GM10266 (cell line): ENCODE results near the gene MYOT.

Experiments used
- DNase-seq: peaks from one replicate; pipeline ENCODE4 v3.0.0; 2012; ENCODE audit errors: extremely low spot score
- CTCF ChIP-seq: IDR thresholded peaks from 2 replicates; pipeline ENCODE4 v1.5.1; 2012; ENCODE audit warnings: mild to moderate bottlenecking, low read depth; ENCODE audit not compliant: control insufficient read depth, insufficient read depth; ENCODE audit errors: missing control alignments

The MYOT gene

GRCh38 chr5:137933491-137933911, 65.8 kb downstream of the MYOT start:
- no peak for DNase-seq
- TF ChIP-seq CTCF: no peak

- no peak for TF ChIP-seq CTCF
- DNase-seq: peak; percentile 14
Measured at GRCh38 chr5:137935190-137935589, 67.5 kb downstream of the MYOT start.

GRCh38 chr5:137935694-137936093, 68.0 kb downstream of the MYOT start:
- no peak for TF ChIP-seq CTCF
- DNase-seq: no peak
